OCI-LY7 (cell line): ENCODE results near the gene TRIM8. TPM values are rescaled to one million over a fixed set of nuclear protein-coding genes. Genes with fewer than 3 reads are reported as not detected.

Experiments
- BruUV-seq: library from RNA; stranded (reverse); fragments of 400-500 nt; replicated peaks from 2 replicates; lab custom pipeline; 2021; lab: Mats Ljungman, UMichigan
- CTCF ChIA-PET: fragments of 300-600 bp; sonication (Branson Sonifier 250); formaldehyde crosslinking; loops from one replicate; lab custom pipeline; 2022; ENCODE audit warnings: antibody characterized with exemption; ENCODE audit not compliant: unreplicated experiment; lab: Charles Lee
- POLR2A ChIA-PET: fragments of 300-600 bp; sonication (Branson Sonifier 250); formaldehyde crosslinking; loops from one replicate; lab custom pipeline; 2022; ENCODE audit warnings: antibody characterized with exemption; lab: Charles Lee
- DNase-seq: peaks from one replicate; pipeline ENCODE4 v3.0.0-alpha.2; 2015; ENCODE audit warnings: low spot score
- H2AFZ ChIP-seq: fragments of 200-600 bp; sonication (generic), shearing (Covaris generic); 2 replicates; pipeline ENCODE4 v1.6.1; 2014; ENCODE audit warnings: mild to moderate bottlenecking, antibody characterized with exemption, low read length, moderate library complexity
- H3K27ac ChIP-seq: fragments of 200-600 bp; sonication (generic); 2 replicates; pipeline ENCODE4 v1.5.1; 2014; ENCODE audit warnings: mixed run types, low read depth, mild to moderate bottlenecking, moderate library complexity, low read length, inconsistent platforms; ENCODE audit not compliant: poor library complexity, severe bottlenecking
- H3K36me3 ChIP-seq: fragments of 200-600 bp; sonication (generic); 2 replicates; pipeline ENCODE4 v1.6.1; 2014; ENCODE audit warnings: mild to moderate bottlenecking, antibody characterized with exemption, low read length, moderate library complexity, mixed read lengths; ENCODE audit not compliant: insufficient read depth
- H3K4me1 ChIP-seq: fragments of 200-600 bp; sonication (generic); 2 replicates; pipeline ENCODE4 v1.5.1; 2014; ENCODE audit warnings: mild to moderate bottlenecking, low read length; ENCODE audit not compliant: insufficient read depth, poor library complexity, severe bottlenecking
- H3K4me2 ChIP-seq: fragments of 200-600 bp; sonication (generic); 2 replicates; pipeline ENCODE4 v1.6.1; 2014; ENCODE audit warnings: mild to moderate bottlenecking, low read length
- H3K4me3 ChIP-seq: fragments of 200-600 bp; sonication (generic); 2 replicates; pipeline ENCODE4 v1.5.1; 2014; ENCODE audit warnings: mild to moderate bottlenecking, low read depth, low read length; ENCODE audit not compliant: poor library complexity, severe bottlenecking
- H3K79me2 ChIP-seq: fragments of 200-600 bp; sonication (generic); 2 replicates; pipeline ENCODE4 v1.6.1; 2016; ENCODE audit warnings: low read depth, mild to moderate bottlenecking, low read length, moderate library complexity, mixed read lengths; ENCODE audit not compliant: insufficient read depth
- H3K9me2 ChIP-seq: fragments of 200-600 bp; sonication (generic); 2 replicates; pipeline ENCODE4 v1.6.1; 2016; ENCODE audit warnings: mild to moderate bottlenecking, low read length, mixed read lengths; ENCODE audit not compliant: insufficient read depth
- H3K9me3 ChIP-seq: fragments of 200-600 bp; sonication (generic); 2 replicates; pipeline ENCODE4 v1.6.1; 2014; ENCODE audit warnings: mild to moderate bottlenecking, mixed run types, low read length, mixed read lengths
- H4K20me1 ChIP-seq: fragments of 200-600 bp; sonication (generic); 2 replicates; pipeline ENCODE4 v1.6.1; 2014; ENCODE audit warnings: mild to moderate bottlenecking, antibody characterized with exemption, low read length, moderate library complexity, mixed read lengths; ENCODE audit not compliant: insufficient read depth
- EZH2phosphoT487 ChIP-seq: fragments of 200-600 bp; sonication (generic); IDR thresholded peaks from 2 replicates; pipeline ENCODE4 v1.6.1; 2018; ENCODE audit warnings: low read depth, borderline replicate concordance, mild to moderate bottlenecking, mixed run types, antibody characterized with exemption, low read length, moderate library complexity, mixed read lengths
- intact Hi-C: fragments of 100-400 bp; cut with micrococcal nuclease; formaldehyde crosslinking; loops from one replicate; pipeline ENCODE4 v1.10.0; 2022; ENCODE audit not compliant: unreplicated experiment
- total RNA-seq, 2 experiments: library from RNA; depleted of rRNA in 1 of 2; stranded (reverse); fragments of >200 nt in 1 of 2; shearing (Covaris generic) in 1 of 2; gene quantifications; 2 replicates each; pipeline ENCODE4 v1.2.3, GENCODE V29; 2014 to 2022
- TF ChIP-seq, protein P1 (sequence below): fragments of 200-600 bp; sonication (generic); conservative IDR thresholded peaks from 2 replicates; pipeline ENCODE4 v1.5.1; 2014; ENCODE audit warnings: mild to moderate bottlenecking, antibody characterized with exemption, low read length, moderate library complexity, mixed read lengths

The TRIM8 gene
- total RNA-seq, 2 experiments from 2014 or later, result 54.2 to 92.1 TPM

DNA sequence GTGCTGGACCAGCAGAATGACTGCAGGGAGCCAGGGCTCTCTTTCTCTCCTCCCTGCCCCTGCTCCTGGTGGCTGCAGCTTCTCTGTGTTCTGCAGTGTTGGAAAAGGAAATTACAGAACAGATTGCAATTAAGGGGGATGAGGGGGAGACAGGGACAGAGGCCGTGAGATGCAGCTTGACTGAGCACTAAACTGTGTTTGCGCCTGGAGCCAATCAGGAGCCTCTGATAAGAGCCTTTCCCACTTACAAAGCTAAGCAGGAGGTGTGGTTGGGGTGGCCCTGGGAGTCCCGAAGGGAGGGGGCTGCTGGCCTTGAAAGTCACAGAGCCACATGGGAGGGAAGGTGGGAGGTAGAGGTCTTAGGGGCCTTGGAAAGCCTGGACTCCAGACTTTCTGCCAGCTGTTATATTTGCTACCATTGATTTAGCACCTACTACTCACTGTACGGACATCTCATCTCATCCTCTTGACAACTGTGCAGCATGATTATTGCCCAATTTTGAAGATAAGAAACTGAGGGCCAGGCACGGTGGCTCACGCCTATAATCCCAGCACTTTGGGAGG is 26.7 kb downstream of the TRIM8 start:
- DNase-seq, result no peak
- Histone ChIP-seq H4K20me1 (no peaks in the 10 kb centered on the region), H3K4me1 (peaks cover 8% of the 10 kb centered on the region), H3K9me2 (no peaks in the 10 kb centered on the region), H3K4me2 (no peak overlapping the region), H3K9me3 (no peaks in the 10 kb centered on the region), H3K4me3 (no peak overlapping the region), H3K36me3 (no peaks in the 10 kb centered on the region; the same call in 1 of the 2 replicates), H3K27ac (no peak overlapping the region), H2AFZ (no peak overlapping the region), H3K79me2 (no peaks in the 10 kb centered on the region)
- POLR2A ChIA-PET, result interaction anchor here (1.9 kb wide), 1 partner anchor 40 kb away, joined by 5 read pairs; no protein-coding TSS in a partner anchor
- intact Hi-C loops, result no loop called here
- TF ChIP-seq, protein P1, sequence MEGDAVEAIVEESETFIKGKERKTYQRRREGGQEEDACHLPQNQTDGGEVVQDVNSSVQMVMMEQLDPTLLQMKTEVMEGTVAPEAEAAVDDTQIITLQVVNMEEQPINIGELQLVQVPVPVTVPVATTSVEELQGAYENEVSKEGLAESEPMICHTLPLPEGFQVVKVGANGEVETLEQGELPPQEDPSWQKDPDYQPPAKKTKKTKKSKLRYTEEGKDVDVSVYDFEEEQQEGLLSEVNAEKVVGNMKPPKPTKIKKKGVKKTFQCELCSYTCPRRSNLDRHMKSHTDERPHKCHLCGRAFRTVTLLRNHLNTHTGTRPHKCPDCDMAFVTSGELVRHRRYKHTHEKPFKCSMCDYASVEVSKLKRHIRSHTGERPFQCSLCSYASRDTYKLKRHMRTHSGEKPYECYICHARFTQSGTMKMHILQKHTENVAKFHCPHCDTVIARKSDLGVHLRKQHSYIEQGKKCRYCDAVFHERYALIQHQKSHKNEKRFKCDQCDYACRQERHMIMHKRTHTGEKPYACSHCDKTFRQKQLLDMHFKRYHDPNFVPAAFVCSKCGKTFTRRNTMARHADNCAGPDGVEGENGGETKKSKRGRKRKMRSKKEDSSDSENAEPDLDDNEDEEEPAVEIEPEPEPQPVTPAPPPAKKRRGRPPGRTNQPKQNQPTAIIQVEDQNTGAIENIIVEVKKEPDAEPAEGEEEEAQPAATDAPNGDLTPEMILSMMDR, result no peak
- no peak for TF ChIP-seq EZH2phosphoT487
- CTCF ChIA-PET, result interaction anchor here (0.5 to 1.9 kb wide), 2 partner anchors 10 to 167 kb away, joined by 5 to 9 read pairs; no protein-coding TSS in a partner anchor
- no TSS peak for BruUV-seq

DNA sequence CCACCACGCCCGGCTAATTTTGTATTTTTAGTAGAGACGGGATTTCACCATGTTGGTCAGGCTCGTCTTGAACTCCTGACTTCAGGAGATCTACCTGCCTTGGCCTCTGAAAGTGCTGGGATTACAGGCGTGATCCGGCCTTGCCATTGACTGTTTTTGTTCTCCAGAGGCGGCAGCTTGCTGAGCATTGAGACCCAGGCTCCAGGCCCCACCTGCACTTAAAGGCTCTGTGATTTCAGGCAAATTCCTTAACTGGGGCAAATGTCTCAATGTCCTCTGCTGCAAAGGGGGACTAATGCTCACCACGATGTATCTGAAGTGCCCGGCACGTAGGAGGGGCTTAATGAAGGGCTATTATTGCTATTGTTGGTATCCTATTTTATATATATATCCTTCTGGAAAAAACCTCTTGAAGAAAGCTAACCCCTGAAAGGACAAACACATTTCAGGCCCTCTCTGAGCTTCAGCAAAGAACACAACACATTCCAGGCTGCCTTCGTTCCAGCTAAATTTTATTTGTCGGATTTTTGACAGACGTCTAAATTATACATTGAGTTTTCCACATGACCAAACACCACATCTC is 29.0 kb downstream of the TRIM8 start:
- Histone ChIP-seq H3K79me2 (no peaks in the 10 kb centered on the region), H3K9me3 (no peaks in the 10 kb centered on the region), H3K36me3 (peaks cover 3% of the 10 kb centered on the region; the same call in 1 of the 2 replicates), H2AFZ (no peak overlapping the region), H3K9me2 (no peaks in the 10 kb centered on the region), H3K4me2 (no peak overlapping the region), H3K4me3 (no peak overlapping the region), H3K4me1 (peaks cover 14% of the 10 kb centered on the region), H3K27ac (no peak overlapping the region), H4K20me1 (no peaks in the 10 kb centered on the region)
- CTCF ChIA-PET, result no interaction called here
- TF ChIP-seq, protein P1, result no peak
- TF ChIP-seq EZH2phosphoT487, result no peak
- POLR2A ChIA-PET, result interaction anchor here (0.6 to 1.5 kb wide), 4 partner anchors 16 to 1394 kb away, joined by 3 to 5 read pairs (median 4); no protein-coding TSS in a partner anchor
- intact Hi-C loops, result no loop called here
- no TSS peak for BruUV-seq
- DNase-seq, result no peak
